ENCODE measurements around the gene GARS1. TPM values are rescaled to one million over a fixed set of nuclear protein-coding genes. Genes with fewer than 3 reads are reported as not detected.

The GARS1 gene
- polyA plus RNA-seq, 1 experiment = 1,118 TPM

DNA sequence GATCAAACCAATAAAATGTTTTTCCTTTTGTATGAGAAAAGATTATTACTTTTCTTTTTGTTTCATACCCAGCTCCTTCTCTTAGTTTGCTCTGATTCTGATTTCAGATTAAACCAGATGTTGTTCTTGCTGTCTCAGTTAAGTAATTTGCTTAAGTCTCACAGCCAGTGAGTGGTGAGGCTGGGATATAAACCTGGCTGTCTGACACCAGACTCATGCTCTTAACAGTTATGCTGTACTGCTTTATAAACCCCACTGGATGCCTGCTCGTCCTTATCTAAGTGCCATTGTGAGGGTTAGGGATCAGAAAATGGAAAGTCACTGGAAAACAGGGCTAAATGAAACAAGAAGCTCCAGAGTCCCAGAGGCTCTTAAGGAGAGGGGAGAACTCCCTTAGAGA is 24.3 kb downstream of the GARS1 start:
- peaks cover 31% of the 10 kb centered on the region for H3K36me3 ChIP-seq (ENCODE audit: control insufficient read depth, insufficient read depth, low read length)
- CTCF ChIA-PET = interaction anchor here (0.9 to 1.4 kb wide), 3 partner anchors 9 to 10 kb away, joined by 3 to 4 read pairs (median 3); no protein-coding TSS in a partner anchor

DNA sequence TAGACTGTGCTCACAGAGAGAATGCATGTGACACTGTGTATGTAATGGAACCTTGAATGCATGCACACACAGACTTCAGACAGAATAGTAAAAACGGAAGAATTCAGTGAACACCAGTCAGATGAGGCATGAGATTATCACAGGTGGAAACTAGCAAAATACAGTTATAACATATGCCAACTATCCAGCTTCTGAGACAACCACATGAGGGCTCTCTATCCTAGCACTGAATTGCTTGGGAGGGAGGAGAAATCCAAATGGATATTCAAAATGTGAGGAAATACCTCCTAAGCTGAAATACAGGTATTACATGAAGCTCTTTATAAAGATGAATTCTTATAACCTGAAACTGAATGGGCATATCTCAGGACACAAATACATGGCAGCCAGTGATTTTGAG is 30.6 kb downstream of the GARS1 start:
- POLR2A ChIA-PET = no interaction called here
- Histone ChIP-seq H3K36me3 (ENCODE audit: control insufficient read depth, insufficient read depth, low read length) (peaks cover 21% of the 10 kb centered on the region), H3K4me3 (ENCODE audit: low read depth, low read length) (no peak overlapping the region), H3K27me3 (ENCODE audit: control insufficient read depth, insufficient read depth, low read length) (no peaks in the 10 kb centered on the region)
- DNase-seq (ENCODE audit: low read depth) = no peak
- TF ChIP-seq, protein P1, sequence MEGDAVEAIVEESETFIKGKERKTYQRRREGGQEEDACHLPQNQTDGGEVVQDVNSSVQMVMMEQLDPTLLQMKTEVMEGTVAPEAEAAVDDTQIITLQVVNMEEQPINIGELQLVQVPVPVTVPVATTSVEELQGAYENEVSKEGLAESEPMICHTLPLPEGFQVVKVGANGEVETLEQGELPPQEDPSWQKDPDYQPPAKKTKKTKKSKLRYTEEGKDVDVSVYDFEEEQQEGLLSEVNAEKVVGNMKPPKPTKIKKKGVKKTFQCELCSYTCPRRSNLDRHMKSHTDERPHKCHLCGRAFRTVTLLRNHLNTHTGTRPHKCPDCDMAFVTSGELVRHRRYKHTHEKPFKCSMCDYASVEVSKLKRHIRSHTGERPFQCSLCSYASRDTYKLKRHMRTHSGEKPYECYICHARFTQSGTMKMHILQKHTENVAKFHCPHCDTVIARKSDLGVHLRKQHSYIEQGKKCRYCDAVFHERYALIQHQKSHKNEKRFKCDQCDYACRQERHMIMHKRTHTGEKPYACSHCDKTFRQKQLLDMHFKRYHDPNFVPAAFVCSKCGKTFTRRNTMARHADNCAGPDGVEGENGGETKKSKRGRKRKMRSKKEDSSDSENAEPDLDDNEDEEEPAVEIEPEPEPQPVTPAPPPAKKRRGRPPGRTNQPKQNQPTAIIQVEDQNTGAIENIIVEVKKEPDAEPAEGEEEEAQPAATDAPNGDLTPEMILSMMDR (IDR thresholded peaks at IDR 0.05; ENCODE audit: insufficient read depth, low read depth, low read length) = no peak
- CTCF ChIA-PET = interaction anchor here (0.5 to 0.7 kb wide), 2 partner anchors 26 to 332 kb away, joined by 3 read pairs; no protein-coding TSS in a partner anchor

More for the DNA sequence above, 24.3 kb downstream of the GARS1 start:
- Histone ChIP-seq H3K27me3 (ENCODE audit: control insufficient read depth, insufficient read depth, low read length) (no peaks in the 10 kb centered on the region), H3K4me3 (ENCODE audit: low read depth, low read length) (no peak overlapping the region)
- DNase-seq (ENCODE audit: low read depth) = no peak
- TF ChIP-seq, protein P1 (IDR thresholded peaks at IDR 0.05; ENCODE audit: insufficient read depth, low read depth, low read length) = no peak
- POLR2A ChIA-PET = no interaction called here

DNA sequence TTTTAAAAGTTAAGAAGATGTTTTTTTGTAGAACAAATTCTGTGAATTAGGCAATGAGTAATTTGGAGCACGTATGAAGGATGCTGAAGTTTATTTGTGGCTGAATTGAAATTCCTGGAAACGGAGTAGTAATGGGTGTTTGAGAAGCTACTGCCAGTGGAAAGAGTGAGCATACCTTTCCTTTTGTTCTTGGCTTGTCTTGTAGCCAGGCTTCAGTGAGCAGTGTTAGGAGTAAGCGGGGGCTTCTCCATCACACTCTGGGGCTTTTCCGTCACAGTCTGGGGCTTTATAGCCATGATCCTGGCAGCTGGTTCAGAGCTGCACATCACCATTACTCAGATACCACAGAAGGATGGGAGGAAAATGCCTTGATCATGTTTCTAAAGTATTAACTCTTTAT is 32.3 kb downstream of the GARS1 start:
- ChIA-PET CTCF (interaction anchor here (0.6 kb wide), 1 partner anchor 10 kb away, joined by 4 read pairs; no protein-coding TSS in a partner anchor), POLR2A (no interaction called here)
- TF ChIP-seq, protein P1 (IDR thresholded peaks at IDR 0.05; ENCODE audit: insufficient read depth, low read depth, low read length) = no peak
- DNase-seq (ENCODE audit: low read depth) = no peak
- Histone ChIP-seq H3K27me3 (ENCODE audit: control insufficient read depth, insufficient read depth, low read length) (no peaks in the 10 kb centered on the region), H3K36me3 (ENCODE audit: control insufficient read depth, insufficient read depth, low read length) (peaks cover 26% of the 10 kb centered on the region), H3K4me3 (ENCODE audit: low read depth, low read length) (no peak overlapping the region)

DNA sequence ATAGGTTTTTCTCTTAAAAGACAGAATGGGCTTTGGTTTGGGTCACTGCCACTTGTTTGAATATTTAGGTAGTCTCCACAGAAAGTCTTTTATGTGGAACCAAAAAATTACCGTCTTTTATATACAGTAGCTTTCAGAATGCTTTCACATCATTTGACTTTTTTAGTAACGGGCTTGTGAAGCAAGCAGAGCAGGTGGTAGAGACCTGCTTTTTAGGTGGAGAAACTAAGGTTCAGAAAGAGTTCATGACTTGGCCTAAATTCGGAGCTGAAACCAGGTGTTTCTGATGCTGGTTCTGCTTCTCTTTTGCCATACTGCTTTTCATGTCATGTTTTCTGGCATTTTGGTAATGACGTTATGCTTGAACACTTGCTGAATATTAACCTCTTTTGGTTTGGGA is 36.3 kb downstream of the GARS1 start:
- Histone ChIP-seq H3K36me3 (ENCODE audit: control insufficient read depth, insufficient read depth, low read length) (peaks cover 33% of the 10 kb centered on the region), H3K4me3 (ENCODE audit: low read depth, low read length) (no peak overlapping the region), H3K27me3 (ENCODE audit: control insufficient read depth, insufficient read depth, low read length) (no peaks in the 10 kb centered on the region)
- ChIA-PET CTCF (no interaction called here), POLR2A (no interaction called here)
- TF ChIP-seq, protein P1 (IDR thresholded peaks at IDR 0.05; ENCODE audit: insufficient read depth, low read depth, low read length) = no peak
- no peak for DNase-seq (ENCODE audit: low read depth)

DNA sequence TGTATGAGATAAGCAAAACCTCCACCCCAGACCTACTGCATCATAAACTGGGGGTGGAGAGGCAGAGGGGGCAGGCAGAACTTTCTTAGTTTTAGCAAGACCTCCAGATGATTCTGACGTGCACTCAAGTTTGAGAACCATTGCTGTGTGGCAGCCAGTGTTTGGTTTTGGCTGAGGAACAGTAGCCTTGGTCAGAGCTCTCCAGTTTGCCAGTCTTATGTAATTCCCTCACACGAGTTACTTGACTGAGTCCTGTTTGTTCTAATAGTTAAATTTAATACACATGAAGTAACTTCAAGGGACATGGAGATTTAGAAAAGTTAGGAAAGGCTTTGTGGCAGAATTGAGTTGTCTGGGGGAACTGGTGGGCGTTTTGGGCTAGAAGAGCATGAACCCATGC is 38.5 kb downstream of the GARS1 start:
- ChIA-PET POLR2A (no interaction called here), CTCF (no interaction called here)
- H3K36me3 ChIP-seq (ENCODE audit: control insufficient read depth, insufficient read depth, low read length) = peaks cover 26% of the 10 kb centered on the region
- H3K27me3 ChIP-seq (ENCODE audit: control insufficient read depth, insufficient read depth, low read length) = no peaks in the 10 kb centered on the region
- DNase-seq (ENCODE audit: low read depth) = no peak
- TF ChIP-seq, protein P1 (IDR thresholded peaks at IDR 0.05; ENCODE audit: insufficient read depth, low read depth, low read length) = no peak
- no peak overlapping the region for H3K4me3 ChIP-seq (ENCODE audit: low read depth, low read length)

Measured in BJ (cell line).